Keratinocyte (primary cell): ENCODE measurements around the gene SIM2. TPM values are rescaled to one million over a fixed set of nuclear protein-coding genes. Genes with fewer than 3 reads are reported as not detected.
A peak's percentile ranks its signal among the peaks of the same experiment; 100 is the strongest.

Experiments
- DNase-seq: peaks from one replicate; pipeline ENCODE4 v3.0.0-alpha.2; 2011; ENCODE audit warnings: low read depth, missing footprints, low spot score
- FAIRE-seq: peaks from 2 replicates; lab custom pipeline; 2011; peaks lifted over from hg19 to GRCh38; lab: Jason Lieb, UNC
- H2AFZ ChIP-seq: 2 replicates; pipeline ENCODE4 v1.6.0; 2012; ENCODE audit warnings: low read length, control low read depth, inconsistent platforms; ENCODE audit not compliant: control insufficient read depth
- H3K27ac ChIP-seq: 2 replicates; pipeline ENCODE4 v1.5.1; 2011; ENCODE audit warnings: low read length; ENCODE audit not compliant: control insufficient read depth, insufficient read depth
- H3K27me3 ChIP-seq: 3 replicates; pipeline ENCODE4 v1.6.0; 2011; ENCODE audit warnings: low read length; ENCODE audit not compliant: control insufficient read depth, insufficient read depth; ENCODE audit errors: extremely low read depth
- H3K36me3 ChIP-seq, 2 experiments: 2 replicates in 1 of 2; 3 replicates in 1 of 2; pipeline ENCODE4 v1.5.1; 2011; ENCODE audit warnings: low read length in 2 of 2, mild to moderate bottlenecking in 1 of 2; ENCODE audit not compliant: control insufficient read depth in 2 of 2, insufficient read depth in 2 of 2; ENCODE audit errors: extremely low read depth in 1 of 2
- H3K4me1 ChIP-seq: 3 replicates; pipeline ENCODE4 v1.5.1; 2011; ENCODE audit warnings: low read length; ENCODE audit not compliant: control insufficient read depth, insufficient read depth; ENCODE audit errors: extremely low read depth
- H3K4me2 ChIP-seq: 3 replicates; pipeline ENCODE4 v1.6.0; 2011; ENCODE audit warnings: low read depth, low read length; ENCODE audit not compliant: control insufficient read depth, insufficient read depth; ENCODE audit errors: extremely low read depth
- H3K4me3 ChIP-seq, 3 experiments: fragments of 200-600 bp in 1 of 3; sonication (generic) in 1 of 3; 2 replicates in 2 of 3; 3 replicates in 1 of 3; pipeline ENCODE4 v1.5.1; 2011 to 2016; ENCODE audit warnings: low read length in 3 of 3, mild to moderate bottlenecking in 3 of 3, control low read depth in 2 of 3, inconsistent platforms in 1 of 3, low read depth in 1 of 3, mixed read lengths in 1 of 3, mixed run types in 1 of 3, moderate library complexity in 1 of 3; ENCODE audit not compliant: control insufficient read depth in 2 of 3, insufficient read depth in 2 of 3; ENCODE audit errors: extremely low read depth in 1 of 3
- H3K79me2 ChIP-seq: 2 replicates; pipeline ENCODE4 v1.6.0; 2012; ENCODE audit warnings: low read length; ENCODE audit not compliant: control insufficient read depth, insufficient read depth
- H3K9ac ChIP-seq: 3 replicates; pipeline ENCODE4 v1.6.0; 2011; ENCODE audit warnings: low read length; ENCODE audit not compliant: control insufficient read depth, insufficient read depth; ENCODE audit errors: extremely low read depth
- H3K9me1 ChIP-seq: 3 replicates; pipeline ENCODE4 v1.6.0; 2011; ENCODE audit warnings: low read length; ENCODE audit not compliant: control insufficient read depth, insufficient read depth; ENCODE audit errors: extremely low read depth
- H3K9me3 ChIP-seq: 2 replicates; pipeline ENCODE4 v1.5.1; 2012; ENCODE audit warnings: low read depth, low read length; ENCODE audit not compliant: control insufficient read depth
- H4K20me1 ChIP-seq: 3 replicates; pipeline ENCODE4 v1.6.0; 2011; ENCODE audit warnings: low read length; ENCODE audit not compliant: control insufficient read depth, insufficient read depth; ENCODE audit errors: extremely low read depth
- CTCF ChIP-seq, 3 experiments: IDR thresholded peaks in 1 of 3; conservative IDR thresholded peaks in 1 of 3; optimal IDR thresholded peaks in 1 of 3; 2 replicates in 2 of 3; 3 replicates in 1 of 3; pipeline versions ENCODE3 to v1.5.1; 2011; ENCODE audit warnings: low read length in 3 of 3, mild to moderate bottlenecking in 3 of 3, moderate library complexity in 2 of 3, control low read depth in 1 of 3, inconsistent platforms in 1 of 3; ENCODE audit not compliant: insufficient read depth in 2 of 3; ENCODE audit errors: extremely low read depth in 1 of 3
- EZH2 ChIP-seq: IDR thresholded peaks from one replicate; pipeline ENCODE4 v1.6.1; 2012; ENCODE audit warnings: inconsistent platforms, mild to moderate bottlenecking, low read length, moderate library complexity
- dilution Hi-C: fragments of 300-500 bp; cut with MboI; formaldehyde crosslinking; loops from one replicate; pipeline ENCODE4 v1.7.0; 2020; ENCODE audit warnings: low sequenced_read_pairs; ENCODE audit not compliant: extremely low pct_ligation_motif_present
- polyA plus RNA-seq, 5 experiments: library from polyadenylated mRNA; depleted of rRNA in 3 of 5; stranded (reverse) in 3 of 5; stranded (forward) in 1 of 5; unstranded in 1 of 5; fragments of >200 nt; gene quantifications; 1 replicate in 1 of 5; 2 replicates in 3 of 5; 3 replicates in 1 of 5; pipeline versions ENCODE4 v1.2.1 to v1.2.3, GENCODE V29; 2011 to 2012; ENCODE audit warnings: missing spikeins in 2 of 5, low read depth in 1 of 5, low replicate concordance in 1 of 5

SIM2 gene
- polyA plus RNA-seq, 1 donor (not counting 4 experiments of a cell fraction or from before 2014, with no cell fraction given), result 0.05 TPM

GRCh38 chr21:36698385-36698980 lies 432 bp upstream of the SIM2 start:
- Histone ChIP-seq H3K9me3 (no peaks in the 10 kb centered on the region), H3K36me3 (no peaks in the 10 kb centered on the region), H4K20me1 (peaks cover 5% of the 10 kb centered on the region), H3K9me1 (no peaks in the 10 kb centered on the region), H3K4me3 (peak overlapping the region in 1 of 3 experiments; percentile 31), H3K4me1 (peaks cover 6% of the 10 kb centered on the region), H3K4me2 (peak overlapping the region; percentile 64), H2AFZ (peak overlapping the region; percentile 9), H3K27ac (no peak overlapping the region), H3K27me3 (peaks cover 99% of the 10 kb centered on the region), H3K9ac (no peak overlapping the region), H3K79me2 (no peaks in the 10 kb centered on the region)
- DNase-seq (no peak), FAIRE-seq (no peak)
- dilution Hi-C loops, result no loop called here
- TF ChIP-seq EZH2 (no peak), CTCF (optimal IDR thresholded peaks at IDR 0.05 in 1 of 3, IDR thresholded peaks at IDR 0.05 in 1 of 3, conservative IDR thresholded peaks at IDR 0.05 in 1 of 3; ENCODE audit: extremely low read depth in 1 of 3, insufficient read depth in 2 of 3, low read length in 3 of 3) (no peak)

GRCh38 chr21:36699546-36700294 lies 805 bp downstream of the SIM2 start:
- Histone ChIP-seq H2AFZ (peak overlapping the region; percentile 15), H3K4me2 (peak overlapping the region; percentile 69), H3K27ac (no peak overlapping the region), H3K4me3 (peak overlapping the region; percentile 23 to 57 (median 37)), H3K36me3 (no peaks in the 10 kb centered on the region), H3K9me3 (no peaks in the 10 kb centered on the region), H3K9ac (no peak overlapping the region), H4K20me1 (peaks cover 5% of the 10 kb centered on the region), H3K9me1 (no peaks in the 10 kb centered on the region), H3K27me3 (peaks cover 99% of the 10 kb centered on the region), H3K79me2 (no peaks in the 10 kb centered on the region), H3K4me1 (peaks cover 6% of the 10 kb centered on the region)
- DNase-seq (no peak), FAIRE-seq (no peak)
- TF ChIP-seq CTCF (optimal IDR thresholded peaks at IDR 0.05 in 1 of 3, IDR thresholded peaks at IDR 0.05 in 1 of 3, conservative IDR thresholded peaks at IDR 0.05 in 1 of 3; ENCODE audit: extremely low read depth in 1 of 3, insufficient read depth in 2 of 3, low read length in 3 of 3) (no peak), EZH2 (peak; percentile 87)
- dilution Hi-C loops, result no loop called here
